HG02623 (cell line): ENCODE data around the gene RALGAPA1.
"Not testable (repeated sequence)": the region's sequence is repeated elsewhere in the genome, so short reads cannot be mapped to it uniquely, and the experiment has no call there.

Experiments used
- ATAC-seq: cut with Tn5 transposase; IDR thresholded peaks from one replicate; pipeline ENCODE4 v1.9.1; 2021; ENCODE audit warnings: moderate library complexity; ENCODE audit not compliant: unreplicated experiment

RALGAPA1 gene

GRCh38 chr14:35766036-35766699 is 42.9 kb downstream of the RALGAPA1 start:
- no peak for ATAC-seq

GRCh38 chr14:35761922-35762321 is 47.2 kb downstream of the RALGAPA1 start:
- no peak for ATAC-seq

- ATAC-seq: no peak
Measured at GRCh38 chr14:35760143-35760542, 49.0 kb downstream of the RALGAPA1 start.

GRCh38 chr14:35758523-35759129 is 50.5 kb downstream of the RALGAPA1 start:
- ATAC-seq: no peak

- ATAC-seq: no peak
Measured at GRCh38 chr14:35754671-35755070, 54.4 kb downstream of the RALGAPA1 start.

GRCh38 chr14:35752380-35752779 is 56.7 kb downstream of the RALGAPA1 start:
- ATAC-seq: no peak

GRCh38 chr14:35750202-35750904 is 58.7 kb downstream of the RALGAPA1 start:
- no peak for ATAC-seq

- ATAC-seq: no peak
Measured at GRCh38 chr14:35747379-35747778, 61.7 kb downstream of the RALGAPA1 start.

GRCh38 chr14:35742442-35742841 is 66.7 kb downstream of the RALGAPA1 start:
- ATAC-seq: no peak

- ATAC-seq: no peak
Measured at GRCh38 chr14:35742032-35742371, 67.1 kb downstream of the RALGAPA1 start.

- no peak for ATAC-seq
Measured at GRCh38 chr14:35741345-35742031, 67.6 kb downstream of the RALGAPA1 start.

- ATAC-seq: no peak
Measured at GRCh38 chr14:35740215-35740614, 68.9 kb downstream of the RALGAPA1 start.

GRCh38 chr14:35735163-35735562 is 73.9 kb downstream of the RALGAPA1 start:
- not testable (repeated sequence) for ATAC-seq

- not testable (repeated sequence) for ATAC-seq
Measured at GRCh38 chr14:35733510-35733909, 75.6 kb downstream of the RALGAPA1 start.

- ATAC-seq: no peak
Measured at GRCh38 chr14:35730871-35731270, 78.2 kb downstream of the RALGAPA1 start.

- no peak for ATAC-seq
Measured at GRCh38 chr14:35727764-35728163, 81.3 kb downstream of the RALGAPA1 start.

GRCh38 chr14:35725930-35726329 is 83.2 kb downstream of the RALGAPA1 start:
- no peak for ATAC-seq

- ATAC-seq: no peak
Measured at GRCh38 chr14:35715079-35715478, 94.0 kb downstream of the RALGAPA1 start.

GRCh38 chr14:35712466-35712865 is 96.6 kb downstream of the RALGAPA1 start:
- no peak for ATAC-seq

- no peak for ATAC-seq
Measured at GRCh38 chr14:35708062-35708461, 101.0 kb downstream of the RALGAPA1 start.

GRCh38 chr14:35705636-35706035 is 103.5 kb downstream of the RALGAPA1 start:
- ATAC-seq: no peak
